K562 (cell line): ENCODE results near the gene DNAJB1. TPM values are rescaled to one million over a fixed set of nuclear protein-coding genes. Genes with fewer than 3 reads are reported as not detected.
A peak's percentile ranks its signal among the peaks of the same experiment; 100 is the strongest.

Source experiments
- ATAC-seq: fragments of 200-7000 bp; cut with Tn5 transposase; 3 replicates; pipeline ENCODE4 v1.9.1; 2020; ENCODE audit warnings: moderate library complexity
- BruUV-seq: library from RNA; stranded (reverse); fragments of 400-500 nt; replicated peaks from 2 replicates; lab custom pipeline; 2021; lab: Mats Ljungman, UMichigan
- CTCF ChIA-PET: fragments of 300-600 bp; formaldehyde crosslinking; extraction: SDS; loops from one replicate; lab custom pipeline; 2021; ENCODE audit warnings: low intra/inter-chr PET ratio; lab: Yijun Ruan, JAX
- POLR2A ChIA-PET: fragments of 300-600, 350-650 bp; sonication (Branson Sonifier 250); formaldehyde crosslinking; extraction: SDS; loops from one replicate; lab custom pipeline; 2021; ENCODE audit warnings: antibody characterized with exemption, inconsistent platforms; lab: Yijun Ruan, JAX
- DNase-seq, 4 experiments: peaks; one replicate each; pipeline versions ENCODE4 v3.0.0 to v3.0.0-alpha.2; 2011 to 2018; ENCODE audit warnings: low spot score in 3 of 4, mixed read lengths in 3 of 4; ENCODE audit errors: extremely low read depth in 1 of 4
- FAIRE-seq: peaks from 2 replicates; lab custom pipeline; 2011; peaks lifted over from hg19 to GRCh38; lab: Jason Lieb, UNC
- H2AFZ ChIP-seq: 2 replicates; pipeline ENCODE4 v1.6.0; 2011; ENCODE audit warnings: low read depth, low read length, control low read depth, inconsistent platforms
- H3K27ac ChIP-seq: fragments of 200-600 bp; 3 replicates; pipeline ENCODE4 v1.8.0; 2011; ENCODE audit warnings: low read depth, mild to moderate bottlenecking, control low read depth, inconsistent platforms, low read length, moderate library complexity, mixed read lengths; ENCODE audit errors: extremely low read depth
- H3K27me3 ChIP-seq, 2 experiments: fragments of 300-600 bp in 1 of 2; 2 replicates in 1 of 2; 3 replicates in 1 of 2; pipeline versions ENCODE4 v1.6.0 to v1.8.0; 2011; ENCODE audit warnings: inconsistent platforms in 2 of 2, low read length in 2 of 2, mild to moderate bottlenecking in 1 of 2, mixed read lengths in 1 of 2, moderate library complexity in 1 of 2; ENCODE audit not compliant: control insufficient read depth in 2 of 2, insufficient read depth in 2 of 2
- H3K36me3 ChIP-seq: fragments of 300-600 bp; 3 replicates; pipeline ENCODE4 v1.8.0; 2011; ENCODE audit warnings: mild to moderate bottlenecking, low read length, inconsistent platforms; ENCODE audit not compliant: control insufficient read depth, insufficient read depth
- H3K4me1 ChIP-seq, 2 experiments: fragments of 200-600 bp in 1 of 2; replicated peaks in 1 of 2; 2 replicates in 1 of 2; 3 replicates in 1 of 2; pipeline versions ENCODE4 v1.5.1 to v1.8.0; 2011; ENCODE audit warnings: inconsistent platforms in 2 of 2, low read length in 2 of 2, mild to moderate bottlenecking in 1 of 2, mixed read lengths in 1 of 2, moderate library complexity in 1 of 2; ENCODE audit not compliant: control insufficient read depth in 2 of 2, insufficient read depth in 2 of 2
- H3K4me2 ChIP-seq: 2 replicates; pipeline ENCODE4 v1.6.1; 2011; ENCODE audit warnings: low read length, control low read depth, inconsistent platforms, mixed read lengths; ENCODE audit not compliant: insufficient read depth
- H3K4me3 ChIP-seq: fragments of 200-600 bp; sonication (generic), shearing (Covaris generic); 2 replicates; pipeline ENCODE4 v1.5.1; 2016; ENCODE audit warnings: control low read depth, inconsistent platforms
- H3K79me2 ChIP-seq: fragments of 200-600 bp; 3 replicates; pipeline ENCODE4 v1.8.0; 2011; ENCODE audit warnings: low read length, inconsistent platforms; ENCODE audit not compliant: control insufficient read depth, insufficient read depth
- H3K9ac ChIP-seq, 2 experiments: 2 replicates each; pipeline versions ENCODE4 v1.6.0 to v1.6.1; 2011; ENCODE audit warnings: low read depth in 2 of 2, low read length in 2 of 2, control low read depth in 1 of 2, inconsistent platforms in 1 of 2, mild to moderate bottlenecking in 1 of 2, mixed read lengths in 1 of 2; ENCODE audit not compliant: insufficient read depth in 1 of 2
- H3K9me1 ChIP-seq: one replicate; pipeline ENCODE4 v1.6.0; 2011; ENCODE audit warnings: inconsistent platforms, mild to moderate bottlenecking, low read length, moderate library complexity; ENCODE audit not compliant: control insufficient read depth, insufficient read depth
- H3K9me3 ChIP-seq: replicated peaks from 2 replicates; pipeline ENCODE4 v1.5.1; 2011; ENCODE audit warnings: low read depth, low read length, inconsistent platforms; ENCODE audit not compliant: control insufficient read depth, insufficient read depth
- H4K20me1 ChIP-seq: replicated peaks from 2 replicates; pipeline ENCODE4 v1.6.1; 2011; ENCODE audit warnings: low read length, inconsistent platforms, mixed read lengths; ENCODE audit not compliant: control insufficient read depth, insufficient read depth
- CBFA2T2 ChIP-seq: fragments of 450-650 bp; conservative IDR thresholded peaks from 2 replicates; pipeline ENCODE4 v1.6.1; 2017; ENCODE audit warnings: mild to moderate bottlenecking
- CHD2 ChIP-seq: IDR thresholded peaks from 2 replicates; pipeline ENCODE4 v1.6.1; 2011; ENCODE audit warnings: low read depth, low read length
- CTBP1 ChIP-seq: fragments of 450-650 bp; IDR thresholded peaks from 2 replicates; pipeline ENCODE4 v1.6.1; 2016; ENCODE audit warnings: borderline replicate concordance
- ERF ChIP-seq: fragments of 450-650 bp; formaldehyde crosslinking; IDR thresholded peaks from 2 replicates; pipeline ENCODE4 v1.4.0; 2020; ENCODE audit warnings: mild to moderate bottlenecking, mixed read lengths
- HSF4 ChIP-seq: fragments of 250-450 bp; sonication (Bioruptor Pico); IDR thresholded peaks from 2 replicates; pipeline ENCODE4 v2.1.2; 2022; ENCODE audit warnings: mild to moderate bottlenecking, moderate library complexity, borderline replicate concordance
- NELFE ChIP-seq: IDR thresholded peaks from 2 replicates; pipeline ENCODE4 v1.6.1; 2011; ENCODE audit warnings: mild to moderate bottlenecking; ENCODE audit not compliant: insufficient read depth, insufficient read length
- NONO ChIP-seq, 2 experiments: fragments of 200-400 bp in 1 of 2; fragments of 450-650 bp in 1 of 2; formaldehyde crosslinking in 1 of 2; IDR thresholded peaks; 2 replicates each; pipeline ENCODE4 v1.6.1; 2017; ENCODE audit warnings: low read depth in 2 of 2, mild to moderate bottlenecking in 2 of 2, moderate library complexity in 2 of 2, low read length in 1 of 2
- PHTF2 ChIP-seq: fragments of 250-450 bp; sonication (Bioruptor Pico); IDR thresholded peaks from 2 replicates; pipeline ENCODE4 v1.5.0; 2021; ENCODE audit warnings: mild to moderate bottlenecking
- TCFL5 ChIP-seq: fragments of 250-450 bp; sonication (Bioruptor Pico); conservative IDR thresholded peaks from 2 replicates; pipeline ENCODE4 v1.6.1; 2021; ENCODE audit warnings: mild to moderate bottlenecking, moderate library complexity, matching md5 sums
- YBX1 ChIP-seq: fragments of 450-650 bp; IDR thresholded peaks from 2 replicates; pipeline ENCODE4 v1.7.1; 2016; ENCODE audit warnings: mild to moderate bottlenecking
- ZNF778 ChIP-seq: fragments of 450-650 bp; formaldehyde crosslinking; IDR thresholded peaks from 2 replicates; pipeline ENCODE4 v1.4.0; 2020; ENCODE audit warnings: mild to moderate bottlenecking, moderate library complexity
- WGBS: fragments of 100-300 bp; shearing (Covaris generic); methylation state at CpG from one replicate; pipeline ENCODE4 v1.1.6; 2016; ENCODE audit warnings: low coverage, mixed read lengths; ENCODE audit not compliant: insufficient coverage; ENCODE audit errors: missing lambda C conversion rate; 5-methylcytosine and 5-hydroxymethylcytosine counted together
- in situ Hi-C: fragments of 300-500 bp; cut with MboI; formaldehyde crosslinking; loops from 4 replicates; pipeline ENCODE4 v1.15.0; 2018; ENCODE audit warnings: inconsistent platforms, mixed read lengths
- intact Hi-C: fragments of 100-400 bp; cut with micrococcal nuclease; formaldehyde crosslinking; loops from 2 replicates; pipeline ENCODE4 v1.14.2; 2022
- polyA plus RNA-seq, 8 experiments: library from polyadenylated mRNA; depleted of rRNA in 4 of 8; stranded (reverse) in 5 of 8; unstranded in 3 of 8; fragments of >200 nt; fragmentation: Nextera tagmentation in 2 of 8; fragmentation: Illumina TruSeq in 1 of 8; extraction: Ambion mirVana in 2 of 8; extraction: Trizol in 1 of 8; gene quantifications; 2 replicates each; pipeline versions ENCODE4 v1.2.1 to v1.2.3, GENCODE V29; 2011 to 2014; ENCODE audit warnings: inconsistent platforms in 1 of 8, missing spikeins in 1 of 8
- total RNA-seq, 7 experiments: library from RNA; depleted of rRNA in 6 of 7; stranded (reverse); fragments of >200 nt in 6 of 7; fragmentation: Illumina TruSeq in 2 of 7; extraction: Trizol in 2 of 7; gene quantifications; 2 replicates each; pipeline versions ENCODE4 v1.2.1 to v1.2.3, GENCODE V29; 2011 to 2021; ENCODE audit warnings: low replicate concordance in 1 of 7
- TF ChIP-seq, protein P1 (sequence below), 2 experiments: fragments of 450-650 bp; conservative IDR thresholded peaks; 2 replicates each; pipeline ENCODE4 v1.6.1; 2017; ENCODE audit warnings: mild to moderate bottlenecking in 2 of 2, moderate library complexity in 2 of 2
- TF ChIP-seq, protein P2 (sequence below): sonication (generic); formaldehyde crosslinking; IDR thresholded peaks from 2 replicates; pipeline ENCODE4 v1.8.1; 2023; ENCODE audit warnings: mild to moderate bottlenecking, missing genetic modification reagents
- TF ChIP-seq, protein P3 (sequence below): sonication (generic); formaldehyde crosslinking; IDR thresholded peaks from 2 replicates; pipeline ENCODE4 v1.8.0; 2022; ENCODE audit warnings: missing genetic modification reagents, mild to moderate bottlenecking, borderline replicate concordance

The DNAJB1 gene
- total and polyA plus RNA-seq, 9 of the 15 experiments (the other 6 are each of a cell fraction or from before 2014, with no cell fraction given): 13.2 to 113 (median 62.1) TPM

DNA sequence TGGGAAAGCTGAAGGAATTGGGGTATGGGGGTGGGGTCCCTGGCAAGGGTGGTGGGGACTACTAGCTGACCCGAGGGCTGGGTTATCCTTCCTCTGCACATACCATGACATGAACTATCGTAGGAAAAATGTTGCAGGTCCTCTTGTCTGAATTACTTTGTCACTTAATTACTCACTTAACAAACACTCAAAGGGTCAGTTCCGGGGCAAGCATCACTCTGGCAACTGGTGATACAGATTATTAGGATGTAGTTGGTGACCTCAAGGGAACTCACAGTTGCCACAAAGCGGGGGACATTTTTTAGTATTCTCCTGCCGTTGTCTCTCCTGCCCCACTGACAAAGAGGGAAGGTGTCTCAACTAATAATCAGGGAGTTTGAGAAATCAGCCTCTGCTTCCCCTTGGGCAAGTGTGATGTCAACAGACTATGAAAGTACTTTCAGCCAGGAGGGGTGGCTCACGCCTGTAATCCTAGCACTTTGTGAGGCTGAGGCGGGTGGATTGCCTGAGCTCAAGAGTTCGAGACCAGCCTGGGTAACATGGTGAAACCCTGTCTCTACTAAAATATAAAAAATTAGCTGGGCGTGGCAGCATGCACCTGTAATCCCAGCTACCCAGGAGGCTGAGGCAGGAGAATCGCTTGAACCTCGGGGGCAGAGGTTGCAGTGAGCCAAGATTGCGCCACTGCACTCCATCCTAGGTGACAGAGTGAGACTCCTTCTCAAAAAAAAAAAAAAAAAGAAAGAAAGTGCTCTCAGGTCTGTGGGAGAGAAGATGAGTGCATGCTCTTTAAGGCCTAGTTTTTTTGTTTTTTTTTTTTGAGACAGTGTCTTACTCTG is 10.3 kb downstream of the DNAJB1 start:
- ChIA-PET POLR2A (interaction anchor here (2.5 to 7.5 kb wide), 2 partner anchors 8 to 11 kb away, joined by 11 to 70 read pairs; partner anchors contain the start of gene DNAJB1), CTCF (interaction anchor here (0.6 kb wide), 1 partner anchor 11 kb away, joined by 3 read pairs; no protein-coding TSS in a partner anchor)
- H3K27ac ChIP-seq: peak overlapping the region; percentile 53; the same call in 2 of the 3 replicates
- TF ChIP-seq CHD2 (no peak), YBX1 (no peak), CTBP1 (peak; percentile 36; the same call in 1 of the 2 replicates), ZNF778 (no peak), NONO (IDR thresholded peaks at IDR 0.05; ENCODE audit: low read depth in 2 of 2, low read length in 1 of 2) (no peak), CBFA2T2 (peak; percentile 84), NELFE (no peak), TCFL5 (CRISPR knock-in tag) (no peak), HSF4 (CRISPR knock-in tag) (no peak), PHTF2 (CRISPR knock-in tag) (no peak), ERF (no peak)
- TF ChIP-seq, protein P1, sequence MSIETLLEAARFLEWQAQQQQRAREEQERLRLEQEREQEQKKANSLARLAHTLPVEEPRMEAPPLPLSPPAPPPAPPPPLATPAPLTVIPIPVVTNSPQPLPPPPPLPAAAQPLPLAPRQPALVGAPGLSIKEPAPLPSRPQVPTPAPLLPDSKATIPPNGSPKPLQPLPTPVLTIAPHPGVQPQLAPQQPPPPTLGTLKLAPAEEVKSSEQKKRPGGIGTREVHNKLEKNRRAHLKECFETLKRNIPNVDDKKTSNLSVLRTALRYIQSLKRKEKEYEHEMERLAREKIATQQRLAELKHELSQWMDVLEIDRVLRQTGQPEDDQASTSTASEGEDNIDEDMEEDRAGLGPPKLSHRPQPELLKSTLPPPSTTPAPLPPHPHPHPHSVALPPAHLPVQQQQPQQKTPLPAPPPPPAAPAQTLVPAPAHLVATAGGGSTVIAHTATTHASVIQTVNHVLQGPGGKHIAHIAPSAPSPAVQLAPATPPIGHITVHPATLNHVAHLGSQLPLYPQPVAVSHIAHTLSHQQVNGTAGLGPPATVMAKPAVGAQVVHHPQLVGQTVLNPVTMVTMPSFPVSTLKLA (conservative IDR thresholded peaks at IDR 0.05): 0 out of 4 replicates have a peak, but pooled peaks of 1 of the 2 experiments have one; percentile 21
- TF ChIP-seq, protein P2, sequence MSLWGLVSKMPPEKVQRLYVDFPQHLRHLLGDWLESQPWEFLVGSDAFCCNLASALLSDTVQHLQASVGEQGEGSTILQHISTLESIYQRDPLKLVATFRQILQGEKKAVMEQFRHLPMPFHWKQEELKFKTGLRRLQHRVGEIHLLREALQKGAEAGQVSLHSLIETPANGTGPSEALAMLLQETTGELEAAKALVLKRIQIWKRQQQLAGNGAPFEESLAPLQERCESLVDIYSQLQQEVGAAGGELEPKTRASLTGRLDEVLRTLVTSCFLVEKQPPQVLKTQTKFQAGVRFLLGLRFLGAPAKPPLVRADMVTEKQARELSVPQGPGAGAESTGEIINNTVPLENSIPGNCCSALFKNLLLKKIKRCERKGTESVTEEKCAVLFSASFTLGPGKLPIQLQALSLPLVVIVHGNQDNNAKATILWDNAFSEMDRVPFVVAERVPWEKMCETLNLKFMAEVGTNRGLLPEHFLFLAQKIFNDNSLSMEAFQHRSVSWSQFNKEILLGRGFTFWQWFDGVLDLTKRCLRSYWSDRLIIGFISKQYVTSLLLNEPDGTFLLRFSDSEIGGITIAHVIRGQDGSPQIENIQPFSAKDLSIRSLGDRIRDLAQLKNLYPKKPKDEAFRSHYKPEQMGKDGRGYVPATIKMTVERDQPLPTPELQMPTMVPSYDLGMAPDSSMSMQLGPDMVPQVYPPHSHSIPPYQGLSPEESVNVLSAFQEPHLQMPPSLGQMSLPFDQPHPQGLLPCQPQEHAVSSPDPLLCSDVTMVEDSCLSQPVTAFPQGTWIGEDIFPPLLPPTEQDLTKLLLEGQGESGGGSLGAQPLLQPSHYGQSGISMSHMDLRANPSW (CRISPR knock-in tag): 0 out of 2 replicates have a peak, but pooled peaks have one; percentile 61
- TF ChIP-seq, protein P3, sequence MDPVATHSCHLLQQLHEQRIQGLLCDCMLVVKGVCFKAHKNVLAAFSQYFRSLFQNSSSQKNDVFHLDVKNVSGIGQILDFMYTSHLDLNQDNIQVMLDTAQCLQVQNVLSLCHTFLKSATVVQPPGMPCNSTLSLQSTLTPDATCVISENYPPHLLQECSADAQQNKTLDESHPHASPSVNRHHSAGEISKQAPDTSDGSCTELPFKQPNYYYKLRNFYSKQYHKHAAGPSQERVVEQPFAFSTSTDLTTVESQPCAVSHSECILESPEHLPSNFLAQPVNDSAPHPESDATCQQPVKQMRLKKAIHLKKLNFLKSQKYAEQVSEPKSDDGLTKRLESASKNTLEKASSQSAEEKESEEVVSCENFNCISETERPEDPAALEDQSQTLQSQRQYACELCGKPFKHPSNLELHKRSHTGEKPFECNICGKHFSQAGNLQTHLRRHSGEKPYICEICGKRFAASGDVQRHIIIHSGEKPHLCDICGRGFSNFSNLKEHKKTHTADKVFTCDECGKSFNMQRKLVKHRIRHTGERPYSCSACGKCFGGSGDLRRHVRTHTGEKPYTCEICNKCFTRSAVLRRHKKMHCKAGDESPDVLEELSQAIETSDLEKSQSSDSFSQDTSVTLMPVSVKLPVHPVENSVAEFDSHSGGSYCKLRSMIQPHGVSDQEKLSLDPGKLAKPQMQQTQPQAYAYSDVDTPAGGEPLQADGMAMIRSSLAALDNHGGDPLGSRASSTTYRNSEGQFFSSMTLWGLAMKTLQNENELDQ (CRISPR knock-in tag): no peak

More for the DNA sequence above, 10.3 kb downstream of the DNAJB1 start:
- DNase-seq: peak in 2 of 4 experiments; percentile 38 to 67
- no TSS peak for BruUV-seq
- Histone ChIP-seq H3K4me2 (peak overlapping the region; percentile 14; the same call in 1 of the 2 replicates), H4K20me1 (no peaks in the 10 kb centered on the region; the same call in 1 of the 2 replicates), H3K9me1 (no peaks in the 10 kb centered on the region), H3K4me3 (no peak overlapping the region), H2AFZ (0 out of 2 replicates have a peak overlapping the region, but pooled peaks have one; percentile 11), H3K9me3 (no peaks in the 10 kb centered on the region), H3K27me3 (no peaks in the 10 kb centered on the region), H3K79me2 (no peaks in the 10 kb centered on the region), H3K9ac (no peak overlapping the region; a peak in 1 of 4 replicates), H3K36me3 (no peaks in the 10 kb centered on the region), H3K4me1 (peaks cover 28 to 38% of the 10 kb centered on the region in 2 experiments)
- WGBS: 26% methylated on average over 12 of the region's 12 CpGs
- intact Hi-C loops: no loop called here
- in situ Hi-C loops: no loop called here
- peak; percentile 78 for FAIRE-seq
- ATAC-seq: peak; percentile 56
